ENCODE results near the gene TEKT5. TPM values are rescaled to one million over a fixed set of nuclear protein-coding genes. Genes with fewer than 3 reads are reported as not detected.
A peak's percentile ranks its signal among the peaks of the same experiment; 100 is the strongest.
"Not testable (repeated sequence)": the region's sequence is repeated elsewhere in the genome, so short reads cannot be mapped to it uniquely, and the experiment has no call there.

Gene TEKT5
- not detected in 2 replicates for total RNA-seq (2012; rRNA removed)

- H3K4me1 ChIP-seq (ENCODE audit: control insufficient read depth, insufficient read depth, low read length): no peaks in the 10 kb centered on the region
- no peaks in the 10 kb centered on the region for H3K27me3 ChIP-seq (ENCODE audit: control insufficient read depth, insufficient read depth, low read length)
- H3K9ac ChIP-seq (ENCODE audit: low read depth, low read length): no peak within 1 kb of the TSS
- no peak within 1 kb of the TSS for H3K4me3 ChIP-seq (ENCODE audit: low read length)
- no peaks in the 10 kb centered on the region for H3K9me3 ChIP-seq (replicated peaks; ENCODE audit: low read length)
- H3K36me3 ChIP-seq (ENCODE audit: insufficient read depth, low read length): no peaks in the 10 kb centered on the region
- H3K4me2 ChIP-seq (ENCODE audit: low read length): no peak within 1 kb of the TSS
These were observed at the start of gene TEKT5 for GRCh38 chr16:10694830-10695229. Gene TEKT5, minus strand, starts transcription at chr16:10694930. Its CDS starts 57 bp downstream, at chr16:10694873.

DNA sequence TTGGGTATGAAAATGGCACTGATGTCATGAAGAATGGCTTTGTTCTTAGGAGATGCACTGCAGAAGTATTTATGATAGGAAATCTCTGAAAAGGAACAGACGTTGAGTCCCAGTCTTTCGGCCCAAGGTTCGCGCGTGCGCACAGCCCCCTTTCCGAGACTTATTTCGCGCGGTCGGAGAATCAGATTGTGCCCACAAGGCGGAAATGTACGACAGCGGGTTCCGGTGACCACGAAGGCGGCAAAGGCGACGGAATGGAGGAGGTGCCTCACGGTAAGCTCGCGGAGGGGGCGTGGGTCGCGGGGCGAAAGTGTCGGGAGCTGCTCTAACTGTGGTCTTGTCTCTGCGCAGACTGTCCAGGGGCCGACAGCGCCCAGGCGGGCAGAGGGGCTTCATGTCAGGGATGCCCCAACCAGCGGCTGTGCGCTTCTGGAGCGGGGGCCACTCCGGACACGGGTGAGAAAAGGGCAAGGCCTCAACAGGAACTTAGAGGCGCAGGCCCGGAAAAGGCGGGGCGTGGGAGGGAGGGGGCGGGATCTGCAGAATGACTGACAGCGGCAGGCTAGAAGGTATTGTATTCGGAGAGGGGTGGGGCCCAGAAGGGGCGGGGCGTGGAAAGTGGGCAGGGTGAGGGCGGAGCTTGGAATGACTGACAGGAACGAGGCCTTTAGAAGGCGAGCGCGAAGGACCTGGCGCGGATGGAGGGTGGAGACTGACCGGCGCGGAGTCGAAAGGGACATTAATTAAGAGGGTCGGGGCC, 49.1 kb upstream of the TEKT5 start, which contains the start of gene NUBP1:
Gene NUBP1, plus strand, starts transcription at position 233 of the 760 bp plus-strand sequence. Its CDS starts 22 bp downstream, at position 255.
- H3K4me3 ChIP-seq (ENCODE audit: low read length): peak within 1 kb of the TSS; percentile 83
- H3K27me3 ChIP-seq (ENCODE audit: control insufficient read depth, insufficient read depth, low read length): no peaks in the 10 kb centered on the region
- H3K36me3 ChIP-seq (ENCODE audit: insufficient read depth, low read length): no peaks in the 10 kb centered on the region
- peaks cover 10% of the 10 kb centered on the region for H3K4me1 ChIP-seq (ENCODE audit: control insufficient read depth, insufficient read depth, low read length)
- peak within 1 kb of the TSS; percentile 94 for H3K9ac ChIP-seq (ENCODE audit: low read depth, low read length)
- peak within 1 kb of the TSS; percentile 92 for H3K4me2 ChIP-seq (ENCODE audit: low read length)
- H3K9me3 ChIP-seq (replicated peaks; ENCODE audit: low read length): no peaks in the 10 kb centered on the region

GRCh38 chr16:10743227-10743609, 48.5 kb upstream of the TEKT5 start:
- H3K4me1 ChIP-seq (ENCODE audit: control insufficient read depth, insufficient read depth, low read length): peaks cover 15% of the 10 kb centered on the region
- no peaks in the 10 kb centered on the region for H3K27me3 ChIP-seq (ENCODE audit: control insufficient read depth, insufficient read depth, low read length)
- H3K36me3 ChIP-seq (ENCODE audit: insufficient read depth, low read length): no peaks in the 10 kb centered on the region
- H3K4me3 ChIP-seq (ENCODE audit: low read length): peak overlapping the region; percentile 83
- no peaks in the 10 kb centered on the region for H3K9me3 ChIP-seq (replicated peaks; ENCODE audit: low read length)
- H3K9ac ChIP-seq (ENCODE audit: low read depth, low read length): peak overlapping the region; percentile 94
- H3K4me2 ChIP-seq (ENCODE audit: low read length): peak overlapping the region; percentile 89

DNA sequence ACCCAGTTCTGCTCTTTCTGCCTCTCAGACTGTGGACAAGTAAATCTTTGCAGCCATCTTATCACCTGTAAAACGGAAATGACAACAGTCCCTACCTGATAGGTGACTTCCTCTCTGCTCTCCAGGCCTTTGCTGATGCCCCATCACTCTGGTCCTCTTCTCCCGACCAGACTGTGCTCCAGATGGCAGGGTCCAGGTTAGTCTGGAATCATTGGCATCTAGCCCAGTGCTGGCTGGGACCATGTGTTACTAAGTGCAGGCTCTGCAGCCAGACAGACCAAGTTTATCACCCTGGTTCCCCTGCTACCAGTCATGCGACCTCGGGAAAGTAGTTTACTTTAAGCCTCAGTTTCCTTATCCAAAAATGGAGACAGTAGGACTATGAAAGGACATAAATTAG, 47.1 kb upstream of the TEKT5 start:
- H3K36me3 ChIP-seq (ENCODE audit: insufficient read depth, low read length): no peaks in the 10 kb centered on the region
- H3K9ac ChIP-seq (ENCODE audit: low read depth, low read length): no peak overlapping the region

GRCh38 chr16:10741249-10741648, 46.5 kb upstream of the TEKT5 start:
- not testable (repeated sequence) for H3K4me3 ChIP-seq (ENCODE audit: low read length); H3K9me3 ChIP-seq (replicated peaks; ENCODE audit: low read length); H3K4me2 ChIP-seq (ENCODE audit: low read length); H3K36me3 ChIP-seq (ENCODE audit: insufficient read depth, low read length); H3K9ac ChIP-seq (ENCODE audit: low read depth, low read length); H3K27me3 ChIP-seq (ENCODE audit: control insufficient read depth, insufficient read depth, low read length)
- peaks cover 25% of the 10 kb centered on the region for H3K4me1 ChIP-seq (ENCODE audit: control insufficient read depth, insufficient read depth, low read length)

More for the DNA sequence above, 47.1 kb upstream of the TEKT5 start:
- Histone ChIP-seq H3K27me3 (ENCODE audit: control insufficient read depth, insufficient read depth, low read length) (no peaks in the 10 kb centered on the region), H3K9me3 (replicated peaks; ENCODE audit: low read length) (no peaks in the 10 kb centered on the region), H3K4me2 (ENCODE audit: low read length) (no peak overlapping the region), H3K4me1 (ENCODE audit: control insufficient read depth, insufficient read depth, low read length) (peaks cover 25% of the 10 kb centered on the region), H3K4me3 (ENCODE audit: low read length) (no peak overlapping the region)

DNA sequence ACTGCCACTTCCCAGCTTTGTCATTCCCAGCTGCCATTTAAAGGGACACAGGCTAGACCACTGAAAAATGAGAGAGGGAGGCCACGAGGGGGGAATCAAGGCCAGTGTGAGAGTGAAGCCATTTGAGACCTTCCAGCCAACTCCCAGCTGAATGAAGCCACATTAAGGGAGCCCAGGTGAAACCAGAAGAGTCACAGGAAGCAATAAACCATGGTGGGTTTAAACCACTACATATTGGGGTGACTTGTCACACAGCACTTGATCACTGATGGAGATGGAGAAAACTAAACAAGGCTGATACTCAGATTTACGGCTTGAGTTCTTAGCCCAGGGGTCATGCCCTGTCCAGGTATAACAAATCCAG, 46.1 kb upstream of the TEKT5 start:
- Histone ChIP-seq H3K9ac (ENCODE audit: low read depth, low read length) (no peak overlapping the region), H3K4me3 (ENCODE audit: low read length) (no peak overlapping the region), H3K27me3 (ENCODE audit: control insufficient read depth, insufficient read depth, low read length) (no peaks in the 10 kb centered on the region), H3K36me3 (ENCODE audit: insufficient read depth, low read length) (no peaks in the 10 kb centered on the region), H3K4me2 (ENCODE audit: low read length) (no peak overlapping the region), H3K9me3 (replicated peaks; ENCODE audit: low read length) (no peaks in the 10 kb centered on the region), H3K4me1 (ENCODE audit: control insufficient read depth, insufficient read depth, low read length) (peaks cover 25% of the 10 kb centered on the region)

DNA sequence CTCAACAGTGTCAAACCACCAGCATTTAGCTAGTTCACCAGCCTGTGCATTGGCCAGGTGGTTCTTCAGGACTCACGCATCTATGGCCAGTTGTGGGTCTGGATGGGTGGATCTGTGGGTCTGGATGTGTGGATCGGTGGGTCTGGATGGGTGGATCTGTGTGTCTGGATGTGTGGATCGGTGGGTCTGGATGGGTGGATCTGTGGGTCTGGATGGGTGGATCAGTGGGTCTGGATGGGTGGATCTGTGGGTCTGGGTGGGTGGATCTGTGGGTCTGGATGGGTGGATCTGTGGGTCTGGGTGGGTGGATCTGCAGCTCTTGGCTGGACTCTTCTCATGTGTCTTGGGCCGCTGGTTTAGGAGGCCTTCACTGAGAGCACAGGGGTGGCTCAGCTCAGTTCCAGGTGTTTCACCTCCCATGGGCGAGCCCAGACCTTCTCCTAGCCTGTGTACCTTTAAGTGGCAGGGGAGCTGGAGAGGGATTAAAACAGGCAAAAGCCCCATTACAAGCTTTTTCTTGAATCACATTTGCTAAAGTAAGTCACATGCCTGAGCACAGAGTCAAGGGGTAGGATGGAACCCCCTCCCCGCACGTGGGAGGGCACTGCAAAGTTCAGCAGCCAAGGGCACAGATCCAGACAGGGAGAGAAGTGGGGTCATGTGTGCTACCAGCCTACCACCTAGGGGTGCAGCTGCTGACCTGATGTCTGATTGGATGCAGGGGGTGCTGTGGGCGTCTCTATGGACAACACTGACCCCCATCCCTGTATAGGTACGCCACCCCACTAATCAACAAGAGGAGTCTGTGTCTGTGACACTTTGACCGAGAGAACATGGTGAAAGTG, 45.5 kb upstream of the TEKT5 start:
- Histone ChIP-seq H3K9me3 (replicated peaks; ENCODE audit: low read length) (no peaks in the 10 kb centered on the region), H3K4me3 (ENCODE audit: low read length) (no peak overlapping the region), H3K36me3 (ENCODE audit: insufficient read depth, low read length) (no peaks in the 10 kb centered on the region), H3K9ac (ENCODE audit: low read depth, low read length) (no peak overlapping the region), H3K4me2 (ENCODE audit: low read length) (no peak overlapping the region), H3K4me1 (ENCODE audit: control insufficient read depth, insufficient read depth, low read length) (peaks cover 25% of the 10 kb centered on the region), H3K27me3 (ENCODE audit: control insufficient read depth, insufficient read depth, low read length) (no peaks in the 10 kb centered on the region)

DNA sequence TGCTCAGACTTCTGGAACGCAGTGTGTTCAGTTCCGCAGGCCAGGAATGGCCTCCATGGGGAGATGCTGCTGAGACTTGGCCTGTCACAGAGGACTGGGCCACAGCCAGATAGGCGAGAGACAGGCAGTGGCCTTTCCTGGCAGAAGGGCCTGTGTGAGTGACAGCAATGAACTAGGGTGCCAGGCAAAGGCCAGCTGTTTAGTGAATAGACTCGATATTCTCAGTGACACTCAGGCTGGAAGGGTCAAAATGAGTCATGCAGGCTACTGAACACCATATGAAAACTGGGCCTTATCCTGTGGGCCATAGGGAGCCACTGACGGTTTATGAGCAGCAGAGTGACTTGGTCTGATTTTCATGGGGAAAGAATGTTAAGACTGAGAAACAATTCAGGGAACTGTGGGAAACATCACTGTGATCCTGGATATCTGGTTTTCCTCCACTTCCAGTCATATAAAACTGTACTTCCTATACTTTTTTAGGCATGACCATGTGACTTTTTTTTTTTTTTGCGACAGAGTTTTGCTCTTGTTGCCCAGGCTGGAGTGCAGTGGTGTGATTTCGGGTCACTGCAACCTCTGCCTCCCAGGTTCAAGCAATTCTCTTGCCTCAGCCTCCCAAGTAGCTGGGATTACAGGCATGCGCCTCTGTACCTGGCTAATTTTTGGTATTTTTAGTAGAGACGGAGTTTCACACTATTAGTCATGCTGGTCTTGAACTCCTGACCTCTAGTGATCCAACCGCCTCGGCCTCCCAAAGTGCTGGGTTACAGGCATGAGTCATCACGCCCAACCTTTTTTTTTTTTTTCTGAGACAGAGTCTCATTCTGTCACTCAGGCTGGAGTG, 43.7 kb upstream of the TEKT5 start:
- no peak overlapping the region for H3K4me3 ChIP-seq (ENCODE audit: low read length)
- peak overlapping the region; percentile 36 for H3K9ac ChIP-seq (ENCODE audit: low read depth, low read length)
- peaks cover 18% of the 10 kb centered on the region for H3K4me1 ChIP-seq (ENCODE audit: control insufficient read depth, insufficient read depth, low read length)
- no peaks in the 10 kb centered on the region for H3K9me3 ChIP-seq (replicated peaks; ENCODE audit: low read length)
- peak overlapping the region; percentile 58 for H3K4me2 ChIP-seq (ENCODE audit: low read length)
- no peaks in the 10 kb centered on the region for H3K27me3 ChIP-seq (ENCODE audit: control insufficient read depth, insufficient read depth, low read length)
- no peaks in the 10 kb centered on the region for H3K36me3 ChIP-seq (ENCODE audit: insufficient read depth, low read length)

DNA sequence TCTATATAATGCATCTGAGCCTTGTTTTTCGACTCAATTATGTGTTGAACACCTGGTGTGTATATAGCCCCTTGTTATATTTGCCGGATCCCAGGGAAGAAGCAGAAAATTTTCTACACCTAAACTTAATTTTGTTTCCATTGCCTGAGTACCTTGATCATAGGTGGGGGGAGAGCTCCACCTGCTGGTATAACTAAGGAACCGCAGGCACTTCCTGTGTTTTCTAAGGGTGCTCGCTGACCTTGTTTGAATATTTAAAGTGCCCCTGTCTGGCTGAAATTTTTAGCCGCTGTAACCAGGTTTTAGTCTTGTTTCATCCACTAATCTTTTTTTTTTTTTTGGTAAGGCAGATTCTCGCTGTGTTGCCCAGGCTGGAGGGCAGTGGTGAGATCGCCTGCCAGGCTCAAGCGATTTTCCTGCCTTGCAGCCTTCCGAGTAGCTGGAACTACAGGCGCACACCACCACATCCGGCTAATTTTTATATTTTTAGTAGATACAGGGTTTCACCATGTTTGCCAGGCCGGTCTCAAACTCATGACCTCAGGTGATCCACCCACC, 42.4 kb upstream of the TEKT5 start:
- Histone ChIP-seq H3K4me3 (ENCODE audit: low read length) (no peak overlapping the region), H3K9ac (ENCODE audit: low read depth, low read length) (peak overlapping the region; percentile 36)

DNA sequence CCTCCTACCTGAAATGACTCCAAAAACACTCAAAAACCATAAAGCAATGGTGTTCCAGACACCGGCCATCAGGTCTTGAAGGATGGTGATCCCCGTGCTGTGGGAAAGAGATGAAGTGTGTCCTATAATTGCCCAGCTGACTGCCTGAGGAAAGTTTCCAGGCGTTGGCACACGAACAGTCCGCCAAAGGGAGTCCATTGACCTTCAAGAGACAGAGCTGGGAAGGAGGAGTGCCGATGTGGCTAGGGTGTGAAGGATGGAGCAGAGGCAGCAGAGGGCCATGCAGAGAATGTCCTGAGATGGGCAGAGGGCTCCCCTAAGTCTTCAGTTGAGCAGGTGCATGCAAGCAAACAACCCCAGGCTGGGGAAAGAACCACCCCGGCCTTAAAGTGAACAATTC, 37.1 kb upstream of the TEKT5 start:
- no peak overlapping the region for H3K4me3 ChIP-seq (ENCODE audit: low read length)
- H3K27me3 ChIP-seq (ENCODE audit: control insufficient read depth, insufficient read depth, low read length): peaks cover 5% of the 10 kb centered on the region
- no peaks in the 10 kb centered on the region for H3K9me3 ChIP-seq (replicated peaks; ENCODE audit: low read length)
- H3K4me2 ChIP-seq (ENCODE audit: low read length): no peak overlapping the region
- no peaks in the 10 kb centered on the region for H3K36me3 ChIP-seq (ENCODE audit: insufficient read depth, low read length)
- H3K4me1 ChIP-seq (ENCODE audit: control insufficient read depth, insufficient read depth, low read length): peaks cover 10% of the 10 kb centered on the region
- no peak overlapping the region for H3K9ac ChIP-seq (ENCODE audit: low read depth, low read length)

More for the DNA sequence above, 42.4 kb upstream of the TEKT5 start:
- Histone ChIP-seq H3K9me3 (replicated peaks; ENCODE audit: low read length) (no peaks in the 10 kb centered on the region), H3K27me3 (ENCODE audit: control insufficient read depth, insufficient read depth, low read length) (no peaks in the 10 kb centered on the region), H3K36me3 (ENCODE audit: insufficient read depth, low read length) (no peaks in the 10 kb centered on the region), H3K4me2 (ENCODE audit: low read length) (peak overlapping the region; percentile 58), H3K4me1 (ENCODE audit: control insufficient read depth, insufficient read depth, low read length) (peaks cover 15% of the 10 kb centered on the region)
